Measurements from ENCODE around the gene MYO1G. TPM values are rescaled to one million over a fixed set of nuclear protein-coding genes. Genes with fewer than 3 reads are reported as not detected.

The MYO1G gene
- total RNA-seq, 1 experiment from 2014 or later = 0.41 TPM

DNA sequence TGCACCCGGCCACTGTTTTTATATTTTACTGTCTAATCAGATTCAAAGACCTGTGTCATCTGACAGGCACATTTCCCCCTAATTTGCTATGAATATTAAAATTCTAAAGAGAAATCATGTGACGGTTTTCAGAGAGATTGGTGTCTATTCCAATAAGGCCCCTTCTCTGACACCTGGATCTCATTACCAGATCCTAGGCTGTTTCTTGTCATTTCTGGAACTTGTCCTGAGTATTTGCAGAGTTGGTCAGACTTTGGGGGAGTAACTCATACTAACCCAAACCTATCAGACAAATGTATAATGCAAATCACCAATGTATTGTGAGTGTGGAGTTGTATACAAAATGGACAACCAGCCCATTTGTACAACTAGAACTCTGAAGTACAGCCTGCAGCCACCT, 29.5 kb downstream of the MYO1G start:
- ChIA-PET CTCF (no interaction called here), POLR2A (interaction anchor here (0.6 kb wide), 1 partner anchor 15 kb away, joined by 3 read pairs; no protein-coding TSS in a partner anchor)
- DNase-seq (ENCODE audit: low read depth, low spot score) = no peak
- intact Hi-C loops (cut with micrococcal nuclease; ENCODE audit: unreplicated experiment) (no loop called here), in situ Hi-C loops (cut with HindIII; ENCODE audit: low pct_unique_long_range_greater_than_20kb, low sequenced_read_pairs) (no loop called here)
- ATAC-seq = no peak
- TF ChIP-seq REST (IDR thresholded peaks at IDR 0.05; ENCODE audit: insufficient read depth in 1 of 2, low read depth in 2 of 2, low read length in 1 of 2) (no peak), POLR2AphosphoS5 (IDR thresholded peaks at IDR 0.05; ENCODE audit: low read depth, low read length) (no peak), TCF7L2 (IDR thresholded peaks at IDR 0.05; ENCODE audit: low read depth, low read length) (no peak), SIN3A (IDR thresholded peaks at IDR 0.05; ENCODE audit: borderline replicate concordance, insufficient read depth, low read depth, low read length) (no peak)
- TF ChIP-seq, protein P1, sequence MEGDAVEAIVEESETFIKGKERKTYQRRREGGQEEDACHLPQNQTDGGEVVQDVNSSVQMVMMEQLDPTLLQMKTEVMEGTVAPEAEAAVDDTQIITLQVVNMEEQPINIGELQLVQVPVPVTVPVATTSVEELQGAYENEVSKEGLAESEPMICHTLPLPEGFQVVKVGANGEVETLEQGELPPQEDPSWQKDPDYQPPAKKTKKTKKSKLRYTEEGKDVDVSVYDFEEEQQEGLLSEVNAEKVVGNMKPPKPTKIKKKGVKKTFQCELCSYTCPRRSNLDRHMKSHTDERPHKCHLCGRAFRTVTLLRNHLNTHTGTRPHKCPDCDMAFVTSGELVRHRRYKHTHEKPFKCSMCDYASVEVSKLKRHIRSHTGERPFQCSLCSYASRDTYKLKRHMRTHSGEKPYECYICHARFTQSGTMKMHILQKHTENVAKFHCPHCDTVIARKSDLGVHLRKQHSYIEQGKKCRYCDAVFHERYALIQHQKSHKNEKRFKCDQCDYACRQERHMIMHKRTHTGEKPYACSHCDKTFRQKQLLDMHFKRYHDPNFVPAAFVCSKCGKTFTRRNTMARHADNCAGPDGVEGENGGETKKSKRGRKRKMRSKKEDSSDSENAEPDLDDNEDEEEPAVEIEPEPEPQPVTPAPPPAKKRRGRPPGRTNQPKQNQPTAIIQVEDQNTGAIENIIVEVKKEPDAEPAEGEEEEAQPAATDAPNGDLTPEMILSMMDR (IDR thresholded peaks at IDR 0.05) = no peak
- Histone ChIP-seq H3K9me3 (ENCODE audit: control insufficient read depth, insufficient read depth, low read depth, low read length) (no peaks in the 10 kb centered on the region), H3K4me1 (ENCODE audit: control insufficient read depth, insufficient read depth, low read length) (no peaks in the 10 kb centered on the region), H3K27ac (ENCODE audit: low read length) (no peak overlapping the region), H3K4me3 (ENCODE audit: low read depth in 2 of 2, low read length in 2 of 2) (no peak overlapping the region), H3K27me3 (ENCODE audit: control insufficient read depth, insufficient read depth, low read length) (no peaks in the 10 kb centered on the region; the same call in 1 of the 2 replicates), H3K36me3 (ENCODE audit: control insufficient read depth, insufficient read depth, low read length) (no peaks in the 10 kb centered on the region)
- no TSS peak for BruUV-seq (replicated peaks)

GRCh38 chr7:44945479-44945878, 33.3 kb downstream of the MYO1G start:
- intact Hi-C loops (cut with micrococcal nuclease; ENCODE audit: unreplicated experiment) (no loop called here), in situ Hi-C loops (cut with HindIII; ENCODE audit: low pct_unique_long_range_greater_than_20kb, low sequenced_read_pairs) (no loop called here)
- H3K4me3 ChIP-seq (ENCODE audit: low read depth in 2 of 2, low read length in 2 of 2) = no peak overlapping the region
- no peak overlapping the region for H3K27ac ChIP-seq (ENCODE audit: low read length)
- DNase-seq (ENCODE audit: low read depth, low spot score) (no peak), ATAC-seq (no peak)
- no peaks in the 10 kb centered on the region for H3K36me3 ChIP-seq (ENCODE audit: control insufficient read depth, insufficient read depth, low read length)
- no peaks in the 10 kb centered on the region for H3K4me1 ChIP-seq (ENCODE audit: control insufficient read depth, insufficient read depth, low read length)
- CTCF ChIA-PET = no interaction called here
- no peaks in the 10 kb centered on the region; the same call in 1 of the 2 replicates for H3K27me3 ChIP-seq (ENCODE audit: control insufficient read depth, insufficient read depth, low read length)
- no peaks in the 10 kb centered on the region for H3K9me3 ChIP-seq (ENCODE audit: control insufficient read depth, insufficient read depth, low read depth, low read length)
- POLR2A ChIA-PET = no interaction called here
- TF ChIP-seq, protein P1 (IDR thresholded peaks at IDR 0.05) = no peak
- TF ChIP-seq TCF7L2 (IDR thresholded peaks at IDR 0.05; ENCODE audit: low read depth, low read length) = no peak
- no peak for TF ChIP-seq POLR2AphosphoS5 (IDR thresholded peaks at IDR 0.05; ENCODE audit: low read depth, low read length)
- no peak for TF ChIP-seq REST (IDR thresholded peaks at IDR 0.05; ENCODE audit: insufficient read depth in 1 of 2, low read depth in 2 of 2, low read length in 1 of 2)
- no peak for TF ChIP-seq SIN3A (IDR thresholded peaks at IDR 0.05; ENCODE audit: borderline replicate concordance, insufficient read depth, low read depth, low read length)
- BruUV-seq (replicated peaks) = no TSS peak
